Hepatocyte (in vitro differentiated cells): Measurements from ENCODE around the gene LY6G6C. TPM values are rescaled to one million over a fixed set of nuclear protein-coding genes. Genes with fewer than 3 reads are reported as not detected.

Experiments used
- DNase-seq: peaks from one replicate; pipeline ENCODE4 v3.0.0-alpha.2; 2016; ENCODE audit warnings: low spot score
- H2AFZ ChIP-seq: fragments of 200-600 bp; sonication (generic); 2 replicates; pipeline ENCODE4 v1.6.0; 2016; ENCODE audit warnings: antibody characterized with exemption, mild to moderate bottlenecking
- H3K27ac ChIP-seq: fragments of 200-600 bp; sonication (generic); 2 replicates; pipeline ENCODE4 v1.5.1; 2016; ENCODE audit warnings: mild to moderate bottlenecking
- H3K27me3 ChIP-seq: fragments of 200-600 bp; sonication (generic); 2 replicates; pipeline ENCODE4 v1.6.1; 2016
- H3K36me3 ChIP-seq: fragments of 200-600 bp; sonication (generic); replicated peaks from 2 replicates; pipeline ENCODE4 v1.5.1; 2016; ENCODE audit warnings: low read depth; ENCODE audit not compliant: insufficient read depth
- H3K4me1 ChIP-seq: fragments of 200-600 bp; sonication (generic); 2 replicates; pipeline ENCODE4 v1.5.1; 2016; ENCODE audit warnings: mild to moderate bottlenecking, moderate library complexity; ENCODE audit not compliant: insufficient read depth
- H3K4me2 ChIP-seq: fragments of 200-600 bp; sonication (generic); 2 replicates; pipeline ENCODE4 v1.6.0; 2016
- H3K4me3 ChIP-seq: fragments of 200-600 bp; sonication (generic); 2 replicates; pipeline ENCODE4 v1.5.1; 2016; ENCODE audit warnings: mild to moderate bottlenecking
- H3K79me2 ChIP-seq: fragments of 200-600 bp; sonication (generic); 2 replicates; pipeline ENCODE4 v1.6.0; 2017; ENCODE audit warnings: mild to moderate bottlenecking
- H3K9me2 ChIP-seq: fragments of 200-600 bp; sonication (generic); replicated peaks from 2 replicates; pipeline ENCODE4 v1.6.0; 2017; ENCODE audit warnings: mild to moderate bottlenecking; ENCODE audit not compliant: insufficient read depth
- H3K9me3 ChIP-seq: fragments of 200-600 bp; sonication (generic); 2 replicates; pipeline ENCODE4 v1.5.1; 2016; ENCODE audit warnings: low read depth, mild to moderate bottlenecking
- H4K20me1 ChIP-seq: fragments of 200-600 bp; sonication (generic); 2 replicates; pipeline ENCODE4 v1.6.0; 2016; ENCODE audit warnings: mild to moderate bottlenecking; ENCODE audit not compliant: insufficient read depth, poor library complexity, severe bottlenecking
- EZH2 ChIP-seq: fragments of 200-600 bp; sonication (generic); IDR thresholded peaks from 2 replicates; pipeline ENCODE4 v1.6.1; 2016; ENCODE audit warnings: antibody characterized with exemption, mild to moderate bottlenecking, borderline replicate concordance
- EZH2phosphoT487 ChIP-seq: fragments of 200-600 bp; sonication (generic); IDR thresholded peaks from one replicate; pipeline ENCODE4 v1.6.1; 2018; ENCODE audit warnings: antibody characterized with exemption, mild to moderate bottlenecking, low read depth, moderate library complexity; ENCODE audit not compliant: unreplicated experiment, severe bottlenecking
- WGBS: methylation state at CpG from one replicate; pipeline ENCODE4 v1.1.6; 2016; ENCODE audit warnings: low lambda C conversion rate; ENCODE audit errors: missing lambda C conversion rate; 5-methylcytosine and 5-hydroxymethylcytosine counted together
- polyA plus RNA-seq: library from polyadenylated mRNA; unstranded; fragments of >200 nt; fragmentation: Nextera tagmentation; extraction: Ambion mirVana; gene quantifications from 2 replicates; pipeline ENCODE4 v1.2.1, GENCODE V29; 2016
- total RNA-seq: library from RNA; depleted of rRNA; stranded (reverse); fragments of >200 nt; gene quantifications from 2 replicates; pipeline ENCODE4 v1.2.3, GENCODE V29; 2014
- TF ChIP-seq, protein P1 (sequence below): fragments of 200-600 bp; sonication (generic); IDR thresholded peaks from 2 replicates; pipeline ENCODE4 v1.5.1; 2016; ENCODE audit warnings: antibody characterized with exemption, mild to moderate bottlenecking; ENCODE audit not compliant: poor library complexity

The LY6G6C gene
- total and polyA plus RNA-seq, 2 experiments from 2014 or later = 0.30 TPM; not detected in 1

DNA sequence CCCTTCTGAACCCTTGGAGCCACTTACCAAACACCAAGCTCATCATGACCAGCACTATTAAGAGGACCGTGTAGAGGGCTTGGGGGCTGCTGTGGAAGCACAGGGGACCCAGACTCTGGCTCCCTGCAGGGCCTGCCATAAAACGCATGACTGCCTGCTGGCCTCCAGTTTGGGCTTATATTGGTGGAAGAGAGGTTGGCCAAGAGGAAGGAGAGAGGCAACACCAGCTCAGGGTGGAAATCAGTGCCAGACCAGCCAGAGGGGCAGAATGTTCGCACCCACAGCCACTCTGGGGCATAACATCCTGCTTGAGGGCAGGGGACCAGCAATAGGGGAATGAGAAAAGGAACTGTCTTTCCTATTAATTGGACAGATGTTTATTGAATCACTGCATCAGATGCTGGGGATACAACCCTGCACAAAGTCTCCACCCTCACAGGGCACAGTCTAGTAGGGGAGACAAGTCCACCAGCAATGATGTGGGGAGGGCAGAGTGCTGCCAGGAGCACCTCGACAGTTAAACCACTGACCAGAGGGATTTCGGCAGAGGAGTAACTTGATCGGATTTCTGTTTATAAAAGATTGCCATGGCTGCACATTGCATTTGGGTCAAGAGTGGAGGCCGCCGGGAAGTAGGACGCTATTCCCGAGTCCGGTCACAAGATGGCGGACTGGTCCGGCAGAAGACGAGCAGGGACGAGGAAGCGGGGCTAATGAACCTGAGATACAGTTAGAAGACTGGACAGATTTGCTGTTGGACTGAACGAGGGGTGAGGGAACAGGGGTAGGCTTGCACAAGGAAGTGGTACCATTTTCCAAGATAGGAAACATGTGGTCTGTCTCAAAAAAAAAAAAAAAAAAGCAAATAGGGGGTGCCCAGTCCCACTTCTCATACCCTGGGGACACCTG, 41.1 kb downstream of the LY6G6C start, which contains the start of gene LY6G5C:
LY6G5C (minus strand) TSS at position 842 of the 909 bp plus-strand sequence; CDS start at position 148, 694 bp downstream.
- peak; percentile 89 for DNase-seq
- H3K27ac ChIP-seq = peak within 1 kb of the TSS; percentile 84
- H2AFZ ChIP-seq = peak within 1 kb of the TSS; percentile 83
- TF ChIP-seq, protein P1, sequence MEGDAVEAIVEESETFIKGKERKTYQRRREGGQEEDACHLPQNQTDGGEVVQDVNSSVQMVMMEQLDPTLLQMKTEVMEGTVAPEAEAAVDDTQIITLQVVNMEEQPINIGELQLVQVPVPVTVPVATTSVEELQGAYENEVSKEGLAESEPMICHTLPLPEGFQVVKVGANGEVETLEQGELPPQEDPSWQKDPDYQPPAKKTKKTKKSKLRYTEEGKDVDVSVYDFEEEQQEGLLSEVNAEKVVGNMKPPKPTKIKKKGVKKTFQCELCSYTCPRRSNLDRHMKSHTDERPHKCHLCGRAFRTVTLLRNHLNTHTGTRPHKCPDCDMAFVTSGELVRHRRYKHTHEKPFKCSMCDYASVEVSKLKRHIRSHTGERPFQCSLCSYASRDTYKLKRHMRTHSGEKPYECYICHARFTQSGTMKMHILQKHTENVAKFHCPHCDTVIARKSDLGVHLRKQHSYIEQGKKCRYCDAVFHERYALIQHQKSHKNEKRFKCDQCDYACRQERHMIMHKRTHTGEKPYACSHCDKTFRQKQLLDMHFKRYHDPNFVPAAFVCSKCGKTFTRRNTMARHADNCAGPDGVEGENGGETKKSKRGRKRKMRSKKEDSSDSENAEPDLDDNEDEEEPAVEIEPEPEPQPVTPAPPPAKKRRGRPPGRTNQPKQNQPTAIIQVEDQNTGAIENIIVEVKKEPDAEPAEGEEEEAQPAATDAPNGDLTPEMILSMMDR = peak; percentile 92
- no peak for TF ChIP-seq EZH2
- H3K36me3 ChIP-seq = no peaks in the 10 kb centered on the region
- 15% methylated on average over 17 of the region's 17 CpGs for WGBS
- no peaks in the 10 kb centered on the region for H4K20me1 ChIP-seq
- H3K4me1 ChIP-seq = peaks cover 5% of the 10 kb centered on the region
- H3K9me3 ChIP-seq = no peaks in the 10 kb centered on the region
- H3K27me3 ChIP-seq = no peaks in the 10 kb centered on the region
- H3K79me2 ChIP-seq = no peaks in the 10 kb centered on the region
- peak within 1 kb of the TSS; percentile 96 for H3K4me2 ChIP-seq
- no peaks in the 10 kb centered on the region for H3K9me2 ChIP-seq
- peak within 1 kb of the TSS; percentile 39 for H3K4me3 ChIP-seq

DNA sequence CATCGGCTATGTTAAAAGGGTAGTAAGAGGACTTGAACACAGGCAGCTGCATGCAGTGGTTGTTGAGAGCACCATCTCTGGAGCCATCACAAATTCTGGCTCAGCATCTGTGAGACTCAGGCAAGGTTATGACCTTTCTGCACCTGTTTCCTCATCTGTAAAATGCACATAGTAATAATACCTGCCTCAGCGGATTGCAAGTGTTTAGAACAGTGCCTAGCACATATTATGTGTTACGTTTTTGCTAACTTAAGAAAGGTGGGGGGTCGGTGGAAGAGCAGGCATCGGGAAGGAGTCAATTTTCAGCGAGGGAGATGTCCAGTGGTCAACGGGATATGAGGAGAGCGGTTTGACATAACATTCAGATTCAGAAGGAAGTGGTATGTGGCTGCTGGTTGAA, 43.6 kb downstream of the LY6G6C start:
- Histone ChIP-seq H3K4me1 (peaks cover 5% of the 10 kb centered on the region), H3K9me3 (no peaks in the 10 kb centered on the region), H3K27ac (no peak overlapping the region), H4K20me1 (no peaks in the 10 kb centered on the region), H3K27me3 (no peaks in the 10 kb centered on the region), H3K4me2 (no peak overlapping the region), H2AFZ (no peak overlapping the region), H3K79me2 (no peaks in the 10 kb centered on the region), H3K9me2 (no peaks in the 10 kb centered on the region), H3K4me3 (no peak overlapping the region), H3K36me3 (no peaks in the 10 kb centered on the region)
- DNase-seq = no peak
- WGBS = 78% methylated on average over 8 of the region's 8 CpGs
- TF ChIP-seq, protein P1 = no peak
- TF ChIP-seq EZH2phosphoT487 (no peak), EZH2 (no peak)

DNA sequence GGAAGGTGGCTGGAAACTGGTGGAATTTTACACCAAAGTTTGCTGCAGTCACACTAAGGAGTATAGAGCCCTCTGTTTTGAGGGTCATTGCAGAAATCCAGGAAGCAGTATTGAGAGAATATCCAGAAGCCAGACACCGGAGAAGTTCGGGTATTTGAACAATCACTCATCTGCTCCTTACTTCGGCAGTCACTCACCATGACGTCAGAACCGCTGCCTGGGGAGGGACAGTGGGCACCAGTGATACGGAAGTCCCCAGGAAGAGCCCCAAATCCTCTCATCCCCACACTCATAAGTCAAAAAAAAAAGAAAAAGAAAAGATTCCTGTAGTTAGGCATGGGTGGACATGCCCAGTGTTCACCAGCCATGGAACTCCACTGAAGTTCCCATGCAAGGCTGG, 44.6 kb downstream of the LY6G6C start:
- TF ChIP-seq, protein P1 = no peak
- no peak for TF ChIP-seq EZH2
- no peak for TF ChIP-seq EZH2phosphoT487
- no peak overlapping the region for H3K4me2 ChIP-seq
- 60% methylated on average over 6 of the region's 6 CpGs for WGBS

More for the DNA sequence above, 44.6 kb downstream of the LY6G6C start:
- H3K27me3 ChIP-seq = no peaks in the 10 kb centered on the region
- H3K79me2 ChIP-seq = no peaks in the 10 kb centered on the region
- no peaks in the 10 kb centered on the region for H3K36me3 ChIP-seq
- no peak overlapping the region for H2AFZ ChIP-seq
- no peak for DNase-seq
- no peaks in the 10 kb centered on the region for H4K20me1 ChIP-seq
- H3K9me2 ChIP-seq = no peaks in the 10 kb centered on the region
- no peaks in the 10 kb centered on the region for H3K9me3 ChIP-seq
- no peak overlapping the region for H3K4me3 ChIP-seq
- H3K27ac ChIP-seq = no peak overlapping the region
- peaks cover 5% of the 10 kb centered on the region for H3K4me1 ChIP-seq
